ENCODE results near the gene PARD3B.

- TF ChIP-seq CTCF (IDR thresholded peaks at IDR 0.05; ENCODE audit: borderline replicate concordance, extremely low read depth, low read length, poor library complexity, severe bottlenecking) = no peak
- TF ChIP-seq EZH2 (IDR thresholded peaks at IDR 0.05; ENCODE audit: borderline replicate concordance, low read depth, low read length, severe bottlenecking) = no peak
Observed at GRCh38 chr2:204650611-204651010, 105.3 kb downstream of the PARD3B start.

All from DND-41 (cell line).